Measurements from ENCODE around the gene NME3.
"Not testable (repeated sequence)": the region's sequence is repeated elsewhere in the genome, so short reads cannot be mapped to it uniquely, and the experiment has no call there.

NME3 gene

GRCh38 chr16:1743376-1744337 lies 27.7 kb downstream of the NME3 start:
- H3K27ac ChIP-seq (ENCODE audit: low read depth, low read length) = no peak overlapping the region
- no peaks in the 10 kb centered on the region for H3K27me3 ChIP-seq (ENCODE audit: insufficient read depth, low read length)
- peaks cover 26% of the 10 kb centered on the region for H3K36me3 ChIP-seq (ENCODE audit: insufficient read depth, low read length)
- 95% methylated on average over 32 of the region's 32 CpGs for WGBS
- H3K4me3 ChIP-seq (ENCODE audit: low read length) = no peak overlapping the region
- no peak overlapping the region for H3K9ac ChIP-seq (ENCODE audit: low read depth, low read length)
- H3K9me3 ChIP-seq (ENCODE audit: insufficient read depth, low read depth, low read length) = peaks cover 12% of the 10 kb centered on the region; the same call in 1 of the 2 replicates
- H3K4me1 ChIP-seq (ENCODE audit: insufficient read depth, low read length) = no peaks in the 10 kb centered on the region; the same call in 1 of the 2 replicates

GRCh38 chr16:1741553-1742165 lies 29.7 kb downstream of the NME3 start:
- Histone ChIP-seq H3K9me3 (ENCODE audit: insufficient read depth, low read depth, low read length) (peaks cover 32% of the 10 kb centered on the region), H3K27ac (ENCODE audit: low read depth, low read length) (no peak overlapping the region)

GRCh38 chr16:1740781-1741490 lies 30.4 kb downstream of the NME3 start:
- Histone ChIP-seq H3K27ac (ENCODE audit: low read depth, low read length) (no peak overlapping the region), H3K4me1 (ENCODE audit: insufficient read depth, low read length) (no peaks in the 10 kb centered on the region; the same call in 1 of the 2 replicates), H3K4me3 (ENCODE audit: low read length) (no peak overlapping the region), H3K36me3 (ENCODE audit: insufficient read depth, low read length) (peaks cover 15% of the 10 kb centered on the region; the same call in 1 of the 2 replicates), H3K9me3 (ENCODE audit: insufficient read depth, low read depth, low read length) (peaks cover 38% of the 10 kb centered on the region), H3K27me3 (ENCODE audit: insufficient read depth, low read length) (no peaks in the 10 kb centered on the region), H3K9ac (ENCODE audit: low read depth, low read length) (no peak overlapping the region)
- 96% methylated on average over 30 of the region's 30 CpGs for WGBS

More at GRCh38 chr16:1741553-1742165, 29.7 kb downstream of the NME3 start:
- no peak overlapping the region for H3K9ac ChIP-seq (ENCODE audit: low read depth, low read length)
- H3K27me3 ChIP-seq (ENCODE audit: insufficient read depth, low read length) = no peaks in the 10 kb centered on the region
- H3K4me3 ChIP-seq (ENCODE audit: low read length) = no peak overlapping the region
- no peaks in the 10 kb centered on the region; the same call in 1 of the 2 replicates for H3K4me1 ChIP-seq (ENCODE audit: insufficient read depth, low read length)
- 95% methylated on average over 19 of the region's 19 CpGs for WGBS
- H3K36me3 ChIP-seq (ENCODE audit: insufficient read depth, low read length) = peaks cover 15% of the 10 kb centered on the region; the same call in 1 of the 2 replicates

- Histone ChIP-seq H3K36me3 (ENCODE audit: insufficient read depth, low read length) (peaks cover 15% of the 10 kb centered on the region; the same call in 1 of the 2 replicates), H3K4me3 (ENCODE audit: low read length) (no peak overlapping the region), H3K4me1 (ENCODE audit: insufficient read depth, low read length) (no peaks in the 10 kb centered on the region), H3K27ac (ENCODE audit: low read depth, low read length) (no peak overlapping the region), H3K27me3 (ENCODE audit: insufficient read depth, low read length) (no peaks in the 10 kb centered on the region), H3K9ac (ENCODE audit: low read depth, low read length) (no peak overlapping the region), H3K9me3 (ENCODE audit: insufficient read depth, low read depth, low read length) (peaks cover 45% of the 10 kb centered on the region)
- WGBS = 97% methylated on average over 33 of the region's 33 CpGs
These were observed 31.1 kb downstream of the NME3 start for GRCh38 chr16:1740234-1740633.

GRCh38 chr16:1734816-1735215 lies 36.5 kb downstream of the NME3 start:
- 97% methylated on average over 22 of the region's 22 CpGs for WGBS
- Histone ChIP-seq H3K27ac (ENCODE audit: low read depth, low read length) (no peak overlapping the region), H3K27me3 (ENCODE audit: insufficient read depth, low read length) (no peaks in the 10 kb centered on the region), H3K36me3 (ENCODE audit: insufficient read depth, low read length) (peaks cover 10% of the 10 kb centered on the region; the same call in 1 of the 2 replicates), H3K9me3 (ENCODE audit: insufficient read depth, low read depth, low read length) (peaks cover 49% of the 10 kb centered on the region), H3K9ac (ENCODE audit: low read depth, low read length) (no peak overlapping the region), H3K4me1 (ENCODE audit: insufficient read depth, low read length) (no peaks in the 10 kb centered on the region), H3K4me3 (ENCODE audit: low read length) (no peak overlapping the region)

- Histone ChIP-seq H3K9me3 (ENCODE audit: insufficient read depth, low read depth, low read length) (peaks cover 42% of the 10 kb centered on the region), H3K36me3 (ENCODE audit: insufficient read depth, low read length) (peaks cover 12% of the 10 kb centered on the region; the same call in 1 of the 2 replicates)
These were observed 37.2 kb downstream of the NME3 start for GRCh38 chr16:1734123-1734522.

GRCh38 chr16:1732551-1732987 lies 38.8 kb downstream of the NME3 start:
- H3K27me3 ChIP-seq (ENCODE audit: insufficient read depth, low read length); H3K4me1 ChIP-seq (ENCODE audit: insufficient read depth, low read length); H3K27ac ChIP-seq (ENCODE audit: low read depth, low read length); H3K4me3 ChIP-seq (ENCODE audit: low read length); H3K9ac ChIP-seq (ENCODE audit: low read depth, low read length): not testable (repeated sequence)
- 96% methylated on average over 21 of the region's 21 CpGs for WGBS
- peaks cover 13% of the 10 kb centered on the region; the same call in 1 of the 2 replicates for H3K36me3 ChIP-seq (ENCODE audit: insufficient read depth, low read length)
- peaks cover 26% of the 10 kb centered on the region; the same call in 1 of the 2 replicates for H3K9me3 ChIP-seq (ENCODE audit: insufficient read depth, low read depth, low read length)

More at GRCh38 chr16:1734123-1734522, 37.2 kb downstream of the NME3 start:
- 96% methylated on average over 22 of the region's 22 CpGs for WGBS
- no peak overlapping the region for H3K4me3 ChIP-seq (ENCODE audit: low read length)
- H3K27me3 ChIP-seq (ENCODE audit: insufficient read depth, low read length) = no peaks in the 10 kb centered on the region
- H3K27ac ChIP-seq (ENCODE audit: low read depth, low read length) = no peak overlapping the region
- H3K4me1 ChIP-seq (ENCODE audit: insufficient read depth, low read length) = no peaks in the 10 kb centered on the region
- no peak overlapping the region for H3K9ac ChIP-seq (ENCODE audit: low read depth, low read length)

GRCh38 chr16:1732071-1732470 lies 39.3 kb downstream of the NME3 start:
- no peaks in the 10 kb centered on the region for H3K27me3 ChIP-seq (ENCODE audit: insufficient read depth, low read length)
- H3K27ac ChIP-seq (ENCODE audit: low read depth, low read length) = no peak overlapping the region
- 93% methylated on average over 14 of the region's 14 CpGs for WGBS
- H3K9me3 ChIP-seq (ENCODE audit: insufficient read depth, low read depth, low read length) = peaks cover 21% of the 10 kb centered on the region; the same call in 1 of the 2 replicates
- H3K4me3 ChIP-seq (ENCODE audit: low read length) = no peak overlapping the region
- H3K4me1 ChIP-seq (ENCODE audit: insufficient read depth, low read length) = no peaks in the 10 kb centered on the region
- H3K9ac ChIP-seq (ENCODE audit: low read depth, low read length) = no peak overlapping the region
- peaks cover 13% of the 10 kb centered on the region; the same call in 1 of the 2 replicates for H3K36me3 ChIP-seq (ENCODE audit: insufficient read depth, low read length)

GRCh38 chr16:1731603-1732002 lies 39.7 kb downstream of the NME3 start:
- Histone ChIP-seq H3K9ac (ENCODE audit: low read depth, low read length) (no peak overlapping the region), H3K9me3 (ENCODE audit: insufficient read depth, low read depth, low read length) (peaks cover 17% of the 10 kb centered on the region; the same call in 1 of the 2 replicates), H3K27ac (ENCODE audit: low read depth, low read length) (no peak overlapping the region), H3K36me3 (ENCODE audit: insufficient read depth, low read length) (peaks cover 13% of the 10 kb centered on the region; the same call in 1 of the 2 replicates), H3K4me3 (ENCODE audit: low read length) (no peak overlapping the region), H3K27me3 (ENCODE audit: insufficient read depth, low read length) (no peaks in the 10 kb centered on the region), H3K4me1 (ENCODE audit: insufficient read depth, low read length) (no peaks in the 10 kb centered on the region)
- 83% methylated on average over 7 of the region's 7 CpGs for WGBS

GRCh38 chr16:1731073-1731472 lies 40.3 kb downstream of the NME3 start:
- H3K27me3 ChIP-seq (ENCODE audit: insufficient read depth, low read length) = no peaks in the 10 kb centered on the region
- no peaks in the 10 kb centered on the region for H3K4me1 ChIP-seq (ENCODE audit: insufficient read depth, low read length)
- H3K27ac ChIP-seq (ENCODE audit: low read depth, low read length) = no peak overlapping the region
- peaks cover 13% of the 10 kb centered on the region; the same call in 1 of the 2 replicates for H3K36me3 ChIP-seq (ENCODE audit: insufficient read depth, low read length)
- H3K9ac ChIP-seq (ENCODE audit: low read depth, low read length) = no peak overlapping the region
- no peak overlapping the region for H3K4me3 ChIP-seq (ENCODE audit: low read length)
- 98% methylated on average over 5 of the region's 7 CpGs for WGBS
- H3K9me3 ChIP-seq (ENCODE audit: insufficient read depth, low read depth, low read length) = peaks cover 12% of the 10 kb centered on the region; the same call in 1 of the 2 replicates

Measured in HUES64 (cell line).